Neuronal stem cell (in vitro differentiated cells): ENCODE data around the gene CNTFR.

Experiments
- DNase-seq: peaks from one replicate; pipeline ENCODE4 v3.0.0-alpha.2; 2013; ENCODE audit warnings: low spot score
- H2AFZ ChIP-seq: one replicate; pipeline ENCODE4 v1.6.1; 2013; ENCODE audit warnings: mild to moderate bottlenecking, low read length, inconsistent platforms
- H2AK5ac ChIP-seq: 2 replicates; pipeline ENCODE4 v1.6.1; 2013; ENCODE audit warnings: low read depth, mild to moderate bottlenecking, inconsistent platforms, low read length, moderate library complexity, mixed read lengths
- H2BK120ac ChIP-seq: 2 replicates; pipeline ENCODE4 v1.6.1; 2013; ENCODE audit warnings: low read depth, mild to moderate bottlenecking, inconsistent platforms, low read length, moderate library complexity, mixed read lengths
- H2BK12ac ChIP-seq: one replicate; pipeline ENCODE4 v1.6.1; 2013; ENCODE audit warnings: low read length, inconsistent platforms
- H2BK15ac ChIP-seq: 2 replicates; pipeline ENCODE4 v1.6.1; 2013; ENCODE audit warnings: mild to moderate bottlenecking, low read length, inconsistent platforms, mixed read lengths
- H2BK5ac ChIP-seq: one replicate; pipeline ENCODE4 v1.6.1; 2013; ENCODE audit warnings: inconsistent platforms, mild to moderate bottlenecking, low read length, moderate library complexity
- H3K14ac ChIP-seq: one replicate; pipeline ENCODE4 v1.6.1; 2013; ENCODE audit warnings: low read length, inconsistent platforms
- H3K18ac ChIP-seq: 2 replicates; pipeline ENCODE4 v1.6.1; 2013; ENCODE audit warnings: low read length, inconsistent platforms
- H3K23ac ChIP-seq: 2 replicates; pipeline ENCODE4 v1.6.1; 2013; ENCODE audit warnings: low read depth, mild to moderate bottlenecking, mixed read lengths, low read length, inconsistent platforms; ENCODE audit not compliant: poor library complexity
- H3K27ac ChIP-seq: replicated peaks from 3 replicates; pipeline ENCODE4 v1.5.1; 2013; ENCODE audit warnings: low read length, inconsistent platforms
- H3K27me3 ChIP-seq, 3 experiments: 2 replicates each; pipeline ENCODE4 v1.6.1; 2013; ENCODE audit warnings: low read length in 3 of 3, mild to moderate bottlenecking in 2 of 3, inconsistent platforms in 1 of 3, low read depth in 1 of 3, mixed read lengths in 1 of 3, moderate library complexity in 1 of 3; ENCODE audit not compliant: control insufficient read depth in 3 of 3, insufficient read depth in 3 of 3
- H3K36me3 ChIP-seq, 2 donors: replicated peaks in 1 of 2; 2 replicates each; pipeline ENCODE4 v1.6.1; 2013; ENCODE audit warnings: low read length in 2 of 2; ENCODE audit not compliant: control insufficient read depth in 2 of 2, insufficient read depth in 2 of 2
- H3K4ac ChIP-seq: 2 replicates; pipeline ENCODE4 v1.6.1; 2013; ENCODE audit warnings: inconsistent platforms, mild to moderate bottlenecking, low read length, moderate library complexity
- H3K4me1 ChIP-seq, 2 donors: 1 replicate in 1 of 2; 2 replicates in 1 of 2; pipeline ENCODE4 v1.6.1; 2013; ENCODE audit warnings: low read length in 2 of 2, low read depth in 1 of 2; ENCODE audit not compliant: control insufficient read depth in 2 of 2, insufficient read depth in 1 of 2
- H3K4me2 ChIP-seq: one replicate; pipeline ENCODE4 v1.6.1; 2013; ENCODE audit warnings: mild to moderate bottlenecking, low read length, inconsistent platforms; ENCODE audit not compliant: insufficient read depth, poor library complexity, severe bottlenecking
- H3K4me3 ChIP-seq, 2 donors: 2 replicates each; pipeline ENCODE4 v1.5.1; 2013; ENCODE audit warnings: low read length in 2 of 2, mild to moderate bottlenecking in 2 of 2, inconsistent platforms in 1 of 2, moderate library complexity in 1 of 2
- H3K79me1 ChIP-seq: one replicate; pipeline ENCODE4 v1.6.1; 2013; ENCODE audit warnings: low read depth, mild to moderate bottlenecking, inconsistent platforms, low read length, moderate library complexity
- H3K9ac ChIP-seq: one replicate; pipeline ENCODE4 v1.6.1; 2013; ENCODE audit warnings: mild to moderate bottlenecking, low read depth, low read length, inconsistent platforms; ENCODE audit not compliant: poor library complexity
- H3K9me3 ChIP-seq, 2 donors: replicated peaks in 1 of 2; 2 replicates each; pipeline versions ENCODE3 to v1.6.1; 2013; ENCODE audit warnings: low read length in 2 of 2, mild to moderate bottlenecking in 2 of 2, inconsistent platforms in 1 of 2, low read depth in 1 of 2, mixed read lengths in 1 of 2, moderate library complexity in 1 of 2; ENCODE audit not compliant: control insufficient read depth in 2 of 2, insufficient read depth in 1 of 2
- H4K8ac ChIP-seq: one replicate; pipeline ENCODE4 v1.6.1; 2013; ENCODE audit warnings: low read depth, mild to moderate bottlenecking, inconsistent platforms, low read length, moderate library complexity
- H4K91ac ChIP-seq: one replicate; pipeline ENCODE4 v1.6.1; 2013; ENCODE audit warnings: low read length, low read depth, mild to moderate bottlenecking, inconsistent platforms; ENCODE audit not compliant: poor library complexity
- WGBS, 2 donors: extraction: QIAGEN DNeasy Blood & Tissue Kit; methylation state at CpG; one replicate each; pipeline ENCODE4 v1.1.7; 2013; ENCODE audit warnings: missing lambda C conversion rate in 2 of 2, mixed read lengths in 1 of 2; ENCODE audit not compliant: insufficient read length in 2 of 2, insufficient replicate concordance in 1 of 2; ENCODE audit errors: extremely low coverage in 2 of 2; 5-methylcytosine and 5-hydroxymethylcytosine counted together

Gene CNTFR

DNA sequence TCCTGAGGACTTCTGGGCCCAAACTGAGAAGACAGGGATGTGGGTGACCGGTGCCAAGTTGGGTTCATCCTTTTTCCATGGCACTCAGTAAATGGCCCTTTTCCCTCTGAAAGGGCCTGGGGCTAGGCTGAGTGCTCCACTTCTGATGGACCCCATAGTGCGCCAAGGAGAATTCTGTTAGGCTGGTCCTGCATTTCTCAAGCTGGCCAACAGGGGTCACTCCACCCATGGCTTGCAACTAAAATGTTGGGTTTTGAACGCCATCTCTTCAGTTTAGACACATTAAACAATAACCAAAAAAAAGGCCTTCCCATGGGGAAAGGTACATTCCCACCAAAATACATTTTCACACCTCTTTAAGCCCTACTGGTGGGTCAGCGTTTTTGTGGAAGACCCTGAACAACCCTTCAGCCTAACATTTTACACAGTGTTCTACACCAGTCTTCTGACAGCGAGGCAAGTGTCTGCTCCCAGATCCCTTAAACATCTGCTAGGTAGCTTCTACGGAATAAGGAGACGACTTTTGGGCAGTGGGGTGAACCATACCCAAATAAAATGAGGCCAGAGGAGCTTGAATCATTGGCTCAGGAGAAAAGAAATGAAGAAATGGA is 27.3 kb downstream of the CNTFR start:
- H3K23ac ChIP-seq, result no peak overlapping the region
- WGBS, 2 donors, result no CpG with 5 or more reads among the region's 7 CpGs
- no peak overlapping the region for H2BK12ac ChIP-seq
- H3K79me1 ChIP-seq, result peaks cover 5% of the 10 kb centered on the region
- no peak overlapping the region for H3K27ac ChIP-seq
- H2BK5ac ChIP-seq, result no peak overlapping the region
- H4K91ac ChIP-seq, result no peak overlapping the region
- H3K9ac ChIP-seq, result no peak overlapping the region
- no peak overlapping the region for H2BK120ac ChIP-seq
- peak overlapping the region; percentile 11 for H3K18ac ChIP-seq
- peaks cover 3 to 25% of the 10 kb centered on the region in 2 donors for H3K9me3 ChIP-seq
- no peaks in the 10 kb centered on the region for H3K27me3 ChIP-seq
- no peak overlapping the region for H2AFZ ChIP-seq
- H3K4ac ChIP-seq, result no peak overlapping the region
- DNase-seq, result no peak
- peaks cover 26 to 48% of the 10 kb centered on the region in 2 donors for H3K4me1 ChIP-seq
- H3K14ac ChIP-seq, result no peak overlapping the region
- no peak overlapping the region for H3K4me2 ChIP-seq
- H2BK15ac ChIP-seq, result no peak overlapping the region
- H3K4me3 ChIP-seq, result no peak overlapping the region
- H3K36me3 ChIP-seq, result peaks cover 31 to 97% of the 10 kb centered on the region in 2 donors
- no peak overlapping the region for H4K8ac ChIP-seq
- no peak overlapping the region for H2AK5ac ChIP-seq

GRCh38 chr9:34560599-34561214 is 28.8 kb downstream of the CNTFR start:
- Histone ChIP-seq H3K9ac (peak overlapping the region; percentile 54), H2AFZ (no peak overlapping the region), H2BK5ac (peak overlapping the region; percentile 0), H3K4me3 (no peak overlapping the region), H2BK120ac (no peak overlapping the region), H2BK15ac (no peak overlapping the region), H4K91ac (peak overlapping the region; percentile 28), H3K4ac (no peak overlapping the region), H2AK5ac (peak overlapping the region; percentile 9), H3K9me3 (peaks cover 3 to 25% of the 10 kb centered on the region in 2 donors), H3K18ac (peak overlapping the region; percentile 0), H2BK12ac (peak overlapping the region; percentile 51), H3K23ac (no peak overlapping the region), H3K36me3 (peaks cover 37 to 96% of the 10 kb centered on the region in 2 donors), H4K8ac (no peak overlapping the region), H3K27me3 (no peaks in the 10 kb centered on the region), H3K4me2 (no peak overlapping the region), H3K4me1 (peaks cover 28 to 37% of the 10 kb centered on the region in 2 donors), H3K27ac (peak overlapping the region; percentile 53), H3K14ac (no peak overlapping the region), H3K79me1 (peaks cover 5% of the 10 kb centered on the region)
- WGBS, 2 donors, result no CpG with 5 or more reads among the region's 21 CpGs
- no peak for DNase-seq

DNA sequence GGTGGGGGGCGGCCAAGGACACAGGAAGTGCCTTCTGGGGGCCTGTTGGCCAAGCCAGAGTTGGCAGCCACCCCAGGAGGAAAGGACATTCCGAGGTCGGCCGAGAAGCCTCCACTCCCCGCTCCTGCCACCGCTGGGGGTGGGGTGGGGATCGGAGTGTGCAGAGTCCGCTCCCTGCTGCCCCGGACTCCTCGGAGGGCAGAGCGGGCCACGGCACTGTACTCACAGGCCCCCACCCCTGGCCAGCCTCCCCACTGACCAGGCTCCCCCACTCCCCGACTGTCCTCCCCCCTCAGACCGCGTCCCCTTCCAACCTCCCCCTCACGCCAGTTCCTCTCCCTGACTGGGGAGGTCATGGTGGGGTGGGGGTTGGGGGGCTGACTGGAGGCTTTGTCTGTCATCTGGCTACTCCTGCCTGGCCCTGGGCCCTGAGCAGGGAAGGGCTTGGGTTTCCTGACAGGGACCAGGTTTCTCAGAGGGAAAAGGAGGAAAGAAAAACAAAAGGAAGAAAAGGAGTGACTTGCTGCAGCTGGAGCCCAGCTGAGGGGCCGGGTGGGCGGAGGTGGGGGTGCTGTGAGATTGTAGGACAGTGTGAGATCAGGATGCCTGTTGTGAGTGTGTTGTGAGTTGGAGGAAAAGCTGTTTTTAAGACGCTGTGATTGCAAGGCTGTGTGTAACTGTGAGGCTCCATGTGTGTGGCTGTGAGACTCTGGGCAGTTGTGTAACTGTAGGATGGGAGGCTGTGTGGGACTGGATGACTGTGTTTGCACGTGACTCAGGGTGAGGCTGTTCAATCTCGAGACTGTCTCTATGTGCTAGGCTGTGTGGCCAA is 29.7 kb downstream of the CNTFR start:
- H3K4ac ChIP-seq, result no peak overlapping the region
- peak overlapping the region; percentile 38 for H4K91ac ChIP-seq
- H4K8ac ChIP-seq, result no peak overlapping the region
- H3K4me3 ChIP-seq, result no peak overlapping the region
- H2BK12ac ChIP-seq, result no peak overlapping the region
- peaks cover 37 to 96% of the 10 kb centered on the region in 2 donors for H3K36me3 ChIP-seq
- H3K27me3 ChIP-seq, result no peaks in the 10 kb centered on the region
- H2BK120ac ChIP-seq, result peak overlapping the region; percentile 88
- H2AK5ac ChIP-seq, result peak overlapping the region; percentile 85
- H2BK15ac ChIP-seq, result peak overlapping the region; percentile 30
- peak overlapping the region; percentile 0 for H2BK5ac ChIP-seq
- peaks cover 34 to 36% of the 10 kb centered on the region in 2 donors for H3K4me1 ChIP-seq
- no peak overlapping the region for H2AFZ ChIP-seq
- no peak overlapping the region for H3K14ac ChIP-seq
- H3K27ac ChIP-seq, result peak overlapping the region; percentile 53
- no CpG with 5 or more reads among the region's 21 CpGs for WGBS, 2 donors
- peak overlapping the region; percentile 83 for H3K9ac ChIP-seq
- peaks cover 5% of the 10 kb centered on the region for H3K79me1 ChIP-seq
- peak overlapping the region; percentile 94 for H3K18ac ChIP-seq
- H3K4me2 ChIP-seq, result no peak overlapping the region
- H3K23ac ChIP-seq, result no peak overlapping the region
- peaks cover 3 to 25% of the 10 kb centered on the region in 2 donors for H3K9me3 ChIP-seq
- no peak for DNase-seq
